ENCODE results near the gene RAPGEF1. TPM values are rescaled to one million over a fixed set of nuclear protein-coding genes. Genes with fewer than 3 reads are reported as not detected.
A peak's percentile ranks its signal among the peaks of the same experiment; 100 is the strongest.

The RAPGEF1 gene
- total RNA-seq, 1 experiment from 2014 or later: 55.6 TPM

DNA sequence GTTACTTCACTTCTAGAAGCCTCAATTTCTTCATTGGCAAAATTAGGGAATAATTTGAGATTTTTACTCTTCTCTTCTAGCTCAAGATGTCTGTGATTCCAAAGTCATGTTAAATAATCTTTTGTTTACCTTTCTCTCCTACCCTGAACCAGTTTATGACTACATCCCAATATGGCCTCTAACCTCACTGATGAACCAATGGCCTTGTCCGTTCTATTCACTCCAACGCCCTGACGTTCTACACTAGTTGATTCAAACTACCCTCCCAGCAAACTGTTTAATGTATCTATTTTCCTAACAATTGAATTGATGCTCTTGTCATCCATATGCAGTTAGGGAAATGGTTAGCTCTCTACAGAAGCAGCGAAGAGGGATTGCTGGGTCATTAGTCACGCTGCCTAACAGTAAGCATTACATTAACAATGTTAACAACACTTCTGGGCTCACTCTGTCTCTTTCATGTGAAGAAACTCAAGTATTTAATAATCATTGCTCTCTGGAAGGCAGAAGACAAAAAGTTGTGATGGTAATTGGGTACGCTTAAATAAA lies 38.0 kb downstream of the RAPGEF1 start:
- Histone ChIP-seq H3K9ac (ENCODE audit: extremely low read depth, insufficient read length, low read length) (no peak overlapping the region), H3K4me2 (ENCODE audit: insufficient read depth, insufficient read length, low read length) (peak overlapping the region; percentile 36), H3K4ac (ENCODE audit: low read depth, low read length) (no peak overlapping the region), H3K4me1 (ENCODE audit: insufficient read depth, low read length) (peaks cover 8% of the 10 kb centered on the region; the same call in 1 of the 2 replicates), H4K5ac (ENCODE audit: insufficient read length, low read depth, low read length) (no peak overlapping the region), H3K23me2 (ENCODE audit: insufficient read length, low read depth, low read length, poor library complexity, severe bottlenecking) (no peaks in the 10 kb centered on the region), H4K8ac (replicated peaks; ENCODE audit: insufficient read length, low read depth, low read length) (no peak overlapping the region), H3K14ac (ENCODE audit: insufficient read depth, low read length) (no peak overlapping the region), H3K23ac (ENCODE audit: insufficient read length, low read depth, low read length) (no peak overlapping the region), H4K20me1 (ENCODE audit: control insufficient read depth, insufficient read depth, insufficient read length) (no peaks in the 10 kb centered on the region), H3K79me2 (ENCODE audit: insufficient read depth, low read length) (peaks cover 10% of the 10 kb centered on the region; the same call in 1 of the 2 replicates), H2BK15ac (ENCODE audit: low read depth, low read length) (no peak overlapping the region), H2BK5ac (ENCODE audit: insufficient read length, low read length) (no peak overlapping the region), H3K27me3 (ENCODE audit: insufficient read depth, low read length) (no peaks in the 10 kb centered on the region), H2AFZ (ENCODE audit: low read length) (no peak overlapping the region), H2BK12ac (ENCODE audit: insufficient read length, low read depth, low read length) (no peak overlapping the region), H2BK20ac (ENCODE audit: low read depth, low read length, poor library complexity, severe bottlenecking) (no peak overlapping the region), H3K79me1 (ENCODE audit: insufficient read depth, low read depth, low read length, poor library complexity, severe bottlenecking) (no peaks in the 10 kb centered on the region), H3T11ph (ENCODE audit: low read length) (no peak overlapping the region), H3K27ac (ENCODE audit: insufficient read length, low read depth, low read length) (peak overlapping the region; percentile 81), H3K18ac (ENCODE audit: insufficient read length, low read depth, low read length) (no peak overlapping the region), H2BK120ac (ENCODE audit: low read depth, low read length, poor library complexity, severe bottlenecking) (no peak overlapping the region), H3K56ac (ENCODE audit: insufficient read length, low read depth, low read length) (no peak overlapping the region), H2AK5ac (ENCODE audit: insufficient read length, low read length) (peak overlapping the region; percentile 1), H3K9me3 (ENCODE audit: control insufficient read depth, low read depth, low read length) (no peaks in the 10 kb centered on the region), H4K91ac (ENCODE audit: insufficient read length, low read depth, low read length) (no peak overlapping the region)
- WGBS (ENCODE audit: extremely low coverage, insufficient read length, low lambda C conversion rate): no CpG with 5 or more reads among the region's 6 CpGs
- no peaks in the 10 kb centered on the region for H3K27me3 Mint-ChIP-seq (ENCODE audit: low read depth)
- no peak for TF ChIP-seq CTCF (conservative IDR thresholded peaks at IDR 0.05)
- peak; percentile 70 for DNase-seq
- H3K9me3 Mint-ChIP-seq: no peaks in the 10 kb centered on the region; a peak in 1 of 5 replicates
- H3K4me3 Mint-ChIP-seq: no peak overlapping the region; a peak in 1 of 5 replicates
- peaks cover 70 to 81% of the 10 kb centered on the region in 2 experiments for H3K4me1 Mint-ChIP-seq
- H3K27ac Mint-ChIP-seq: peak overlapping the region in 2 of 3 experiments; percentile 0 to 65; a peak in 6 of 7 replicates
- no peaks in the 10 kb centered on the region; a peak in 1 of 7 replicates for H3K36me3 Mint-ChIP-seq (ENCODE audit: insufficient read depth in 1 of 3, low read depth in 3 of 3)

Measured in H9 (cell line).